Measurements from ENCODE around the gene SGCD.
"Not testable (repeated sequence)": the region's sequence is repeated elsewhere in the genome, so short reads cannot be mapped to it uniquely, and the experiment has no call there.

Gene SGCD

GRCh38 chr5:156570615-156571014 is 243.7 kb downstream of the SGCD start:
- no peak for DNase-seq (ENCODE audit: low spot score)

GRCh38 chr5:156581725-156582124 is 254.8 kb downstream of the SGCD start:
- DNase-seq (ENCODE audit: low spot score): no peak

GRCh38 chr5:156582193-156582598 is 255.2 kb downstream of the SGCD start:
- no peak for DNase-seq (ENCODE audit: low spot score)

GRCh38 chr5:156584871-156585270 is 257.9 kb downstream of the SGCD start:
- peak; percentile 68 for DNase-seq (ENCODE audit: low spot score)

- no peak for DNase-seq (ENCODE audit: low spot score)
Observed at GRCh38 chr5:156585999-156586398, 259.0 kb downstream of the SGCD start.

- no peak for DNase-seq (ENCODE audit: low spot score)
Observed at GRCh38 chr5:156587012-156587411, 260.0 kb downstream of the SGCD start.

GRCh38 chr5:156588306-156588705 is 261.3 kb downstream of the SGCD start:
- no peak for DNase-seq (ENCODE audit: low spot score)

GRCh38 chr5:156589104-156589945 is 262.4 kb downstream of the SGCD start:
- no peak for DNase-seq (ENCODE audit: low spot score)

- peak; percentile 98 for DNase-seq (ENCODE audit: low spot score)
Observed at GRCh38 chr5:156589946-156590216, 262.9 kb downstream of the SGCD start.

GRCh38 chr5:156590978-156591377 is 264.0 kb downstream of the SGCD start:
- peak; percentile 52 for DNase-seq (ENCODE audit: low spot score)

GRCh38 chr5:156591631-156592030 is 264.7 kb downstream of the SGCD start:
- DNase-seq (ENCODE audit: low spot score): peak; percentile 33

GRCh38 chr5:156593546-156593945 is 266.6 kb downstream of the SGCD start:
- DNase-seq (ENCODE audit: low spot score): no peak

GRCh38 chr5:156594406-156594805 is 267.4 kb downstream of the SGCD start:
- no peak for DNase-seq (ENCODE audit: low spot score)

- DNase-seq (ENCODE audit: low spot score): peak; percentile 59
Observed at GRCh38 chr5:156595132-156595787, 268.3 kb downstream of the SGCD start.

GRCh38 chr5:156597276-156597675 is 270.3 kb downstream of the SGCD start:
- DNase-seq (ENCODE audit: low spot score): no peak

GRCh38 chr5:156598964-156599363 is 272.0 kb downstream of the SGCD start:
- DNase-seq (ENCODE audit: low spot score): no peak

GRCh38 chr5:156610582-156610981 is 283.6 kb downstream of the SGCD start:
- not testable (repeated sequence) for DNase-seq (ENCODE audit: low spot score)

- DNase-seq (ENCODE audit: low spot score): no peak
Observed at GRCh38 chr5:156615901-156616300, 288.9 kb downstream of the SGCD start.

GRCh38 chr5:156617426-156617825 is 290.5 kb downstream of the SGCD start:
- no peak for DNase-seq (ENCODE audit: low spot score)

GRCh38 chr5:156618601-156619000 is 291.6 kb downstream of the SGCD start:
- no peak for DNase-seq (ENCODE audit: low spot score)

GRCh38 chr5:156621719-156622118 is 294.8 kb downstream of the SGCD start:
- no peak for DNase-seq (ENCODE audit: low spot score)

GRCh38 chr5:156623381-156624040 is 296.5 kb downstream of the SGCD start:
- DNase-seq (ENCODE audit: low spot score): peak; percentile 87

GRCh38 chr5:156624686-156625085 is 297.7 kb downstream of the SGCD start:
- DNase-seq (ENCODE audit: low spot score): no peak

Data from pons (tissue), 1 donor.